HK-2 (cell line): ENCODE measurements around the gene NFS1.

Experiments used
- DNase-seq: peaks from one replicate; pipeline ENCODE4 v3.0.0-alpha.2; 2018; ENCODE audit not compliant: unreplicated experiment

Gene NFS1

GRCh38 chr20:35680452-35681183, 18.5 kb downstream of the NFS1 start:
- DNase-seq: no peak

DNA sequence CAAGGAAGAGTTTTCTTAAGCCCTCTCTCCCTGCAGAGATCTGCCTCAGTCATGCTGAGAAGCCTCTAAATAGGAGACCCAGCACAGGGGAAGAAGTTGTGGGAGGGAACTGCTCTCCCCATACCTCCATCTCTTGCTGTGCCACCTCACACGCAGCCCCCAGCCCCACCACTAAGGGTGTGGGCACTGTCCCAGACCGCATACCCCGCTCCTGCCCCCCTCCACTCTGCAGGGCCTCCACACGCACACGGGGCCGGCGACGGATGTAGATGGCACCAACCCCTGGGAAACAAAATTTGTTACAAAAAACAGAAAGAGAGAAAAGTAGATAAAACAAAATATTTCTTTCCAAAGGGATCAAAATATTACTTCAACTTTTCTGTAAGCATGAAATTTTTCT, 24.2 kb downstream of the NFS1 start:
- no peak for DNase-seq

GRCh38 chr20:35673884-35674283, 25.3 kb downstream of the NFS1 start:
- DNase-seq: no peak

GRCh38 chr20:35669681-35670080, 29.5 kb downstream of the NFS1 start:
- DNase-seq: no peak

GRCh38 chr20:35669221-35669620, 29.9 kb downstream of the NFS1 start:
- no peak for DNase-seq

DNA sequence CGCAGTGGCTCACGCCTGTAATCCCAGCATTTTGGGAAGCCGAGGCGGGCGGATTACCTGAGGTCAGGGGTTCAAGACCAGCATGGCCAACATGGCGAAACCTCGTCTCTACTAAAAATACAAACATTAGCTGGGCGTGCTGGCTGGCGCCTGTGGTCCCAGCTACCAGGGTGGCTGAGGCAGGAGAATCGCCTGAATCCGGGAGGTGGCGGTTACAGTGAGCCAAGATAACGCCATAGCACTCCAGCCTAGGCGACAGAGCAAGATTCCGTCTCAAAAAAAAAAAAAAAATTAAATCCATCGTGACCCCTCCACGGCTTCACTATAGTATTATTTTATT, 33.2 kb downstream of the NFS1 start:
- DNase-seq: no peak

- DNase-seq: peak; percentile 96
These were observed 34.5 kb downstream of the NFS1 start, which contains the start of the genes CPNE1 and RBM12 for GRCh38 chr20:35664466-35665206. Gene CPNE1 (minus strand): TSS chr20:35664900. CDS start chr20:35632923, 31,977 bp downstream. Gene RBM12 (minus strand): TSS chr20:35664900. CDS start chr20:35655322, 9,578 bp downstream.

DNA sequence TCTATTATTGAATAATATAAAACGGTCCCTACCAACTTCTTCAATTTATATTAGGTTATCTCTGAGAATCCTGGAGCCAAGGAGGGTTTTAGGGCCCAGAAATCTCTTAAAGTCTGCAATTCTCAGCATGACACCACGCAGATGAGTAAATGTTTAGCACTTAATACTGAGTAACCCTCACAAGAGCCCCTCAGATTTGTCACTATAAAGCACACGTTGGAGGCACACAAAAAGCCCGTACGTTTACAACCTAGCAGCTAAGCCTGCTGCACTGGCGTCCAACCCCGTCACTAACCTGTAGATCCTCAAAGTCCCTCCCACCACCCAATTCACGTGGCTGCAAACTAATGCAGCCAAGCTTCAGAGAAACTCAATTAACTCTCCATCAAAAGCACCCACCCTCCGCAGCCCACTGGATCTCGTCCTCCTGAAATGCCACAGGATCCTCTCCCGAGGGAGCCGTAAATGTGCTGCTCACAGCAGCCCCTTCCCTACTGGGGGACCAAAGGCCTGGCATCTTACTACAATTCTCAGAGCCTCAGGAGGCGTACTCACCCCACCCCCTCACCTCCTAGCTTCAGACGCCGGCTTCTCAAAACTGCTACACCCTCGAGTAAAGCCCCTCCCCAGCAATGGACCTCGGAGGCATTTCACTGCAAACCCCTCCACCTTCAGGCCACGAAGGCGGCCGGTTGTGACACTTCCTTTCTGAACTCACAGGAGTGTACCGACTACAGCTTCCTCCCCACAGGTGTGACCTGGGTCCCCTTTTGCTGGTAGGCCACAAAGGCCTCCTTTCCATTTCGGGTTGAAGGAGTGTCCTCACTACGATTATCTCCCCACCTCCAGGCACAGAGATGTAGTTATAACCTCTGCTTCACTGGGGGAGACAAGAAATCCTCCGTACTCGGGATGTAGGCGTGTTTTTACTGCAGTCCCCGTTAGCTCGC, 35.4 kb downstream of the NFS1 start:
- DNase-seq: peak; percentile 53

- DNase-seq: no peak
These were observed 36.6 kb downstream of the NFS1 start for GRCh38 chr20:35662551-35662950.

DNA sequence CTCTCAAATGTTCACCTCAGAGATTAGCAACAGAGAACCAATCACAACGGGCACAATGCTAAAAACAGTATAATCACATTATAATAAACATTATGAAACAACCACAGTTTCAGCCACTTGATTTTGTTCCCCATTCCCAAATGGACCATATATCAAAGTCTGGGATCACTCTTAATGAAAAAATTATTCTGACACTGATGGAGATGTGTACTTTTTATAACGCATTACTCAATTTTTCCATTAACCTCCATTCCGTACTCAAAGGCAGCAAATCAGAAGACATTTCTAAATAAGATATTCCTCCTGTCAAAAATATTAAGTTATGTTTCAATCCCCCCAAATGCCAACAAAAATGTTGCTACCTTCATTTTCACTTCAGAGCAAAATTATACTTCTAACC, 37.2 kb downstream of the NFS1 start:
- no peak for DNase-seq

DNA sequence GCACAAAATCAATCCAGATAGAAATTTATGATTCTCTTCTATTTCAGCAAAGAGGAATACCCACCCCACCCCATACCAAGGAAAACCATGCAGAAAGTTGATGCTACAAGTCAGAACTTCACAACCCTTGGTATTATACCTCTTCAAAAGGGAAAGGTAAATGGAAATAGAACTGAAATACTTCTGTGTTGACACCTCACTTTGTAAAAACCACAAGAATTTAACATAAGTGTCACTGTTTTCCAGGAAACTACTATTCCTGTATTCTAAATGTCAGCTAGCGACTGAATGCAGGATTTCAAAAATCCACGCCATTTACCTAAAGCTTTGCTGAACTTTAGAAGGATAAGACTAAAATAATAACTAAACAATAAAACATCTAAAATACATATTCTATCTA, 38.1 kb downstream of the NFS1 start:
- no peak for DNase-seq

- DNase-seq: no peak
These were observed 38.8 kb downstream of the NFS1 start for GRCh38 chr20:35660122-35660937.

- DNase-seq: no peak
These were observed 41.9 kb downstream of the NFS1 start for GRCh38 chr20:35657271-35657670.

- DNase-seq: no peak
These were observed 44.7 kb downstream of the NFS1 start for GRCh38 chr20:35654415-35654814.

DNA sequence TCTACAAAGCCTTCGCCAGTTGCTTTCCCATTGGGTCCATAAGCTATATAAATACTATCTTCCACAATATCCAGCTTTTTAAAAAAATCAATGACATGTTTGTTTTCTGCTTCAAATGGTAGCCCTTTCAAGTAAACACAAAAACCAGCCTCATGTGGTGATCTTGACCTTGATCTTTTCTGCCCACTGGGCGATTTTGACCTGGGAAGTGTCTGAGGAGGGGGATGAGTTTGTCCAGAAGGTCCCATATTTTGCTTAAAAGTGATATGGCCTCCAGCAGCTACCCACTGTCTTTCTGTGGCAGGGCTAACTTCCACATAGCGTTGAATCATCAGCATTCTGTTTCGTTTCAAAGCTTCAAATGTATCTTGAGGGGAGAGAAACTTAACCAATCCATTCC, 45.3 kb downstream of the NFS1 start:
- DNase-seq: no peak

- no peak for DNase-seq
These were observed 45.8 kb downstream of the NFS1 start for GRCh38 chr20:35653430-35653734.

GRCh38 chr20:35652641-35653429, 46.3 kb downstream of the NFS1 start:
- DNase-seq: no peak

DNA sequence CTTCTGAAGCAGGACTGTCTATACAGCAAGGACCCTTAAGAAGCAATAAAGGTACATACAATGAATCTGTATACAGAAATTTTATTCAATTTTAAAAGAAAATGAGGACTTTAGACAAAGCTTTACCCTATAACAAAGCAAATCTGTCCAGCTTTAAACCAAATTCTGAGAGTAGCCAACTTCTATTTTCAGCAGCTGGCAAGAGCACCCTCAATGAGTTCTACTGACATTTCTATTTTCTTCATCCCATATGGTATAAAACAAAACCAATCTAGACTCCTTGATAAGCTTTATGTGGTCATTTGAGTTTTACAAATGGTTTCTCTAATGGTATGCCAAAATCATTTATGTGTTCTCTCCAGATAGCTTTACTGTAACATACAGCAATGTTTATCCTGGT, 47.2 kb downstream of the NFS1 start:
- no peak for DNase-seq

GRCh38 chr20:35650632-35651031, 48.5 kb downstream of the NFS1 start:
- DNase-seq: no peak

DNA sequence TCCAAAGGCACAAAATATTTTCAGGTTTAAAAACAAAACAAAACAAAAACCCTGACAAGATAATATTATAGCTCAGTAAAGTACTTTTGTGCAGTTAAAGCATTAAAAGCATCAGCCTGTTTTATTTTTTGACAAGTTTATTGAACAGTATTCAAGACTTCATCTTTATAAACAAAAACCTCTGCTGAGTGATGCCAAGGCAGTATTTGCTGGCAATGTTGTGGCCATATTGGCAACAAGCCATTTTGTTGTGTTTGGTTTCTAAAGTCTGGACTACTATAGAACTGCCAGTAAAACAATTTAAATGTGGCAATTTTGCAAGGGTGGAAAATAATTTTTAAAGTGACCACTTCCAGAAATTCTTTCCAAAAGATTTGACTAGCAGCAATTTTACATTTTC, 50.3 kb downstream of the NFS1 start:
- DNase-seq: no peak

GRCh38 chr20:35644806-35645205, 54.3 kb downstream of the NFS1 start:
- no peak for DNase-seq
